Fibroblast of lung (primary cell): ENCODE measurements around the gene SH3TC1. TPM values are rescaled to one million over a fixed set of nuclear protein-coding genes. Genes with fewer than 3 reads are reported as not detected.

Experiments
- DNase-seq, 2 donors: peaks; one replicate each; pipeline versions ENCODE4 v3.0.0 to v3.0.0-alpha.2; 2010; ENCODE audit warnings: low read depth in 2 of 2
- H2AFZ ChIP-seq: 2 replicates; pipeline ENCODE4 v1.5.1; 2012; ENCODE audit warnings: low read length, control low read depth, inconsistent platforms
- H3K27ac ChIP-seq: 2 replicates; pipeline ENCODE4 v1.5.1; 2011; ENCODE audit warnings: low read length, control low read depth; ENCODE audit not compliant: insufficient read depth
- H3K27me3 ChIP-seq: 2 replicates; pipeline ENCODE4 v1.5.1; 2011; ENCODE audit warnings: mild to moderate bottlenecking, low read length; ENCODE audit not compliant: control insufficient read depth, insufficient read depth
- H3K36me3 ChIP-seq: 2 replicates; pipeline ENCODE4 v1.5.1; 2011; ENCODE audit warnings: low read length; ENCODE audit not compliant: control insufficient read depth, insufficient read depth
- H3K4me1 ChIP-seq: 2 replicates; pipeline ENCODE4 v1.5.1; 2011; ENCODE audit warnings: low read length; ENCODE audit not compliant: control insufficient read depth, insufficient read depth; ENCODE audit errors: extremely low read depth
- H3K4me2 ChIP-seq: 2 replicates; pipeline ENCODE4 v1.5.1; 2011; ENCODE audit warnings: low read length, control low read depth; ENCODE audit not compliant: insufficient read depth; ENCODE audit errors: extremely low read depth
- H3K4me3 ChIP-seq, 4 experiments: fragments of 200-600 bp in 1 of 4; sonication (generic) in 1 of 4; replicated peaks in 1 of 4; 2 replicates each; pipeline ENCODE4 v1.5.1; 2011 to 2016; ENCODE audit warnings: low read length in 4 of 4, low read depth in 3 of 4, mild to moderate bottlenecking in 3 of 4, control low read depth in 2 of 4, inconsistent platforms in 1 of 4, mixed read lengths in 1 of 4; ENCODE audit not compliant: insufficient read depth in 1 of 4; ENCODE audit errors: control extremely low read depth in 1 of 4
- H3K79me2 ChIP-seq: 2 replicates; pipeline ENCODE4 v1.5.1; 2012; ENCODE audit warnings: mild to moderate bottlenecking, low read length, inconsistent platforms; ENCODE audit not compliant: control insufficient read depth, insufficient read depth
- H3K9ac ChIP-seq: 2 replicates; pipeline ENCODE4 v1.5.1; 2011; ENCODE audit warnings: mild to moderate bottlenecking, low read length, control low read depth; ENCODE audit not compliant: insufficient read depth
- H3K9me3 ChIP-seq: 2 replicates; pipeline ENCODE4 v1.5.1; 2012; ENCODE audit warnings: low read depth, low read length; ENCODE audit not compliant: control insufficient read depth, insufficient read depth
- H4K20me1 ChIP-seq: 2 replicates; pipeline ENCODE4 v1.5.1; 2011; ENCODE audit warnings: low read length; ENCODE audit not compliant: control insufficient read depth, insufficient read depth; ENCODE audit errors: extremely low read depth
- EZH2 ChIP-seq: IDR thresholded peaks from 2 replicates; pipeline ENCODE4 v1.5.1; 2012; ENCODE audit warnings: low read length, control low read depth, mild to moderate bottlenecking; ENCODE audit errors: missing control alignments
- polyA plus RNA-seq, 2 donors: library from polyadenylated mRNA; depleted of rRNA in 1 of 2; stranded (reverse) in 1 of 2; unstranded in 1 of 2; fragments of >200 nt; gene quantifications; 2 replicates each; pipeline ENCODE4 v1.2.1, GENCODE V29; 2011 to 2012; ENCODE audit warnings: missing spikeins in 1 of 2
- total RNA-seq: library from RNA; depleted of rRNA; stranded (reverse); fragments of >200 nt; gene quantifications from 2 replicates; pipeline ENCODE4 v1.2.1, GENCODE V29; 2014
- TF ChIP-seq, protein P1 (sequence below), 2 donors: IDR thresholded peaks in 1 of 2; conservative IDR thresholded peaks in 1 of 2; 1 replicate in 1 of 2; 2 replicates in 1 of 2; pipeline ENCODE4 v1.5.1; 2011 to 2012; ENCODE audit warnings: low read length in 2 of 2, control low read depth in 1 of 2, inconsistent platforms in 1 of 2, low read depth in 1 of 2, mild to moderate bottlenecking in 1 of 2

Gene SH3TC1
- total and polyA plus RNA-seq, 2 donors (not counting 1 experiment from before 2014, with no cell fraction given) = 3.3 to 11.6 TPM

DNA sequence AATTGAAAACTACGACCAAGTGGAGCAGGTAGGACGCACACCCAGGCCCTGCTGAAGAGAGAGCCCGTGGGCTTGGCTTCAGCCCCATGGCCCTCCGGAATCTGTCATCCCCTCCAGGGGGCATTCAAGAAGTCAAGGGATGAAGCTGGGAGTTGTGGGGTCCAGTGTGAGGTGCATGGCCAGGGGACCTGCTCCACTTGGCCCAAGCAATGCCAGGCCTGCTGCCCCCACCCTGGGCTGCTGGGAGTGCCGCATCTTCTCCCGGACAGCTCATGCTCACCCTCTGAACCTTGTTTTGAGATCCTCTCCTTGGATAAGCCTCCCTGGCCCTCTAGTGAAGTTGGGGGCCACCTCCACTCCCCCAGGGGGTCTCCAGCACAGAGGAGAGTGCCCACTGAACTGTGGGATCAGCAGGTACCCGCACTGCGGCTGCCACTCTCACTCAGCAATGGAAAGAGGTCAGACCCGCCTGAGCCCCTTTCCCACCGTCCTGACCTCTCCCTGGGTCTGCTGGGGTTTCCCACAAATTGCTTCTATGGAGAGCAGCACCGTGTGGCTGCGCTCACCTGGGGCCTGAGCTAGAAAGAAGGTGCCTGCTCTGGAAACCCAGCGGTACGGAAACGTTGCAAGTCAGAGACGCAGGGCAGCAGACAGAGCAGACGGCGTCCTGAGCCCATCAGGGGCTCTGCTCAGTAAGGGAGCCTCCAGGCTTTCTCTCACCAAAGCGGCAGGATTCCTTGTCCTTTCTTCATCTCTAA lies 35.5 kb upstream of the SH3TC1 start:
- Histone ChIP-seq H3K79me2 (no peaks in the 10 kb centered on the region), H4K20me1 (no peaks in the 10 kb centered on the region), H3K4me3 (no peak overlapping the region), H3K4me2 (no peak overlapping the region), H3K36me3 (no peaks in the 10 kb centered on the region), H3K4me1 (no peaks in the 10 kb centered on the region), H3K9me3 (no peaks in the 10 kb centered on the region), H3K9ac (no peak overlapping the region), H2AFZ (no peak overlapping the region), H3K27me3 (no peaks in the 10 kb centered on the region), H3K27ac (no peak overlapping the region)
- no peak for DNase-seq
- no peak for TF ChIP-seq EZH2
- TF ChIP-seq, protein P1, sequence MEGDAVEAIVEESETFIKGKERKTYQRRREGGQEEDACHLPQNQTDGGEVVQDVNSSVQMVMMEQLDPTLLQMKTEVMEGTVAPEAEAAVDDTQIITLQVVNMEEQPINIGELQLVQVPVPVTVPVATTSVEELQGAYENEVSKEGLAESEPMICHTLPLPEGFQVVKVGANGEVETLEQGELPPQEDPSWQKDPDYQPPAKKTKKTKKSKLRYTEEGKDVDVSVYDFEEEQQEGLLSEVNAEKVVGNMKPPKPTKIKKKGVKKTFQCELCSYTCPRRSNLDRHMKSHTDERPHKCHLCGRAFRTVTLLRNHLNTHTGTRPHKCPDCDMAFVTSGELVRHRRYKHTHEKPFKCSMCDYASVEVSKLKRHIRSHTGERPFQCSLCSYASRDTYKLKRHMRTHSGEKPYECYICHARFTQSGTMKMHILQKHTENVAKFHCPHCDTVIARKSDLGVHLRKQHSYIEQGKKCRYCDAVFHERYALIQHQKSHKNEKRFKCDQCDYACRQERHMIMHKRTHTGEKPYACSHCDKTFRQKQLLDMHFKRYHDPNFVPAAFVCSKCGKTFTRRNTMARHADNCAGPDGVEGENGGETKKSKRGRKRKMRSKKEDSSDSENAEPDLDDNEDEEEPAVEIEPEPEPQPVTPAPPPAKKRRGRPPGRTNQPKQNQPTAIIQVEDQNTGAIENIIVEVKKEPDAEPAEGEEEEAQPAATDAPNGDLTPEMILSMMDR (conservative IDR thresholded peaks at IDR 0.05 in 1 of 2, IDR thresholded peaks at IDR 0.05 in 1 of 2; ENCODE audit: low read depth in 1 of 2, low read length in 2 of 2) = no peak

DNA sequence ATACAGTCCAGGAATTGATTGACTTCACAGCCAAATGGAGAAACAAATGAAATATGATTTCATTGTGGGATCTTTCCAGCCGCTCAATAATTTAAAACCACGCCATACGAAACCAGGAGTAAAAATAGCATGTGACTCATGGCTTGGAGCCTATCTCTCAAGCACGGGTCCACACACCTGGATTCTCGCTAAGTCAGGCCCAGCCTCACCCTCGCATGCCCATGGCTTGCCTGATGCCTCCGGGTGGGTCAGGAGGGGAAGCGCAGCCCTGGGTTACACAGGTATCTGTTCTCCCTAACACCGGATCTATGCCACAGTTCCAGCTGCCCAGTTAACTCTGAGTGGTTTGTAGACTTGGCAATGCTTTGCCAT lies 34.9 kb upstream of the SH3TC1 start:
- TF ChIP-seq, protein P1 (conservative IDR thresholded peaks at IDR 0.05 in 1 of 2, IDR thresholded peaks at IDR 0.05 in 1 of 2; ENCODE audit: low read depth in 1 of 2, low read length in 2 of 2) = no peak
- no peak for TF ChIP-seq EZH2
- no peak for DNase-seq
- H3K79me2 ChIP-seq = no peaks in the 10 kb centered on the region
- H3K4me3 ChIP-seq = no peak overlapping the region
- H4K20me1 ChIP-seq = no peaks in the 10 kb centered on the region
- no peak overlapping the region for H3K9ac ChIP-seq
- H3K27ac ChIP-seq = no peak overlapping the region
- H2AFZ ChIP-seq = no peak overlapping the region
- no peaks in the 10 kb centered on the region for H3K36me3 ChIP-seq
- H3K4me1 ChIP-seq = no peaks in the 10 kb centered on the region
- H3K4me2 ChIP-seq = no peak overlapping the region
- H3K9me3 ChIP-seq = no peaks in the 10 kb centered on the region
- H3K27me3 ChIP-seq = no peaks in the 10 kb centered on the region

DNA sequence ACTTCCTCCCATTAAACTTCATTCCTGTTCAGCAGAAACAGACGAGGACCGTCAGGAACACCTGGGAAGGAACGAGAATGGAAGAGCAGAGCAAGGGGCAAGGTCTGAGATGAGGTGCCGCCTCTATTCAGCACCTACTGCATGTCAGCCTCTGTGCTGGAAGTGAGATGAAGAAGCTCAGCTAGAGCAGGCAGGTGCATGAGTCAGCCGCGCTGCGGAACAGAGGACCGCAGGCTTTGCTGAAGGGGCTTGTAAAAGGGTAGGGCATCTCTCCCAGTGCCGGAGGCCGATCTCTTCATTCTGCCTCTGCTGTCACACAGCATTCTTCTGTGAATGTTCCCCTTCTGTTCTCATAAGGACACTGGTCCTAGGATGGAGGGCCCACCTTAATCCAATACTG lies 34.4 kb upstream of the SH3TC1 start:
- H4K20me1 ChIP-seq = no peaks in the 10 kb centered on the region
- H3K9ac ChIP-seq = no peak overlapping the region
- H3K27ac ChIP-seq = no peak overlapping the region
- no peaks in the 10 kb centered on the region for H3K79me2 ChIP-seq
- no peaks in the 10 kb centered on the region for H3K9me3 ChIP-seq
- no peak overlapping the region for H2AFZ ChIP-seq
- H3K4me3 ChIP-seq = no peak overlapping the region
- H3K4me1 ChIP-seq = no peaks in the 10 kb centered on the region
- TF ChIP-seq, protein P1 (conservative IDR thresholded peaks at IDR 0.05 in 1 of 2, IDR thresholded peaks at IDR 0.05 in 1 of 2; ENCODE audit: low read depth in 1 of 2, low read length in 2 of 2) = no peak
- no peak for TF ChIP-seq EZH2
- DNase-seq = no peak
- no peaks in the 10 kb centered on the region for H3K36me3 ChIP-seq
- H3K4me2 ChIP-seq = no peak overlapping the region
- H3K27me3 ChIP-seq = no peaks in the 10 kb centered on the region
